Measurements from ENCODE around the gene SCD. TPM values are rescaled to one million over a fixed set of nuclear protein-coding genes. Genes with fewer than 3 reads are reported as not detected.

The SCD gene
- total and polyA plus RNA-seq, 2 experiments from 2014 or later: 282 to 589 TPM

DNA sequence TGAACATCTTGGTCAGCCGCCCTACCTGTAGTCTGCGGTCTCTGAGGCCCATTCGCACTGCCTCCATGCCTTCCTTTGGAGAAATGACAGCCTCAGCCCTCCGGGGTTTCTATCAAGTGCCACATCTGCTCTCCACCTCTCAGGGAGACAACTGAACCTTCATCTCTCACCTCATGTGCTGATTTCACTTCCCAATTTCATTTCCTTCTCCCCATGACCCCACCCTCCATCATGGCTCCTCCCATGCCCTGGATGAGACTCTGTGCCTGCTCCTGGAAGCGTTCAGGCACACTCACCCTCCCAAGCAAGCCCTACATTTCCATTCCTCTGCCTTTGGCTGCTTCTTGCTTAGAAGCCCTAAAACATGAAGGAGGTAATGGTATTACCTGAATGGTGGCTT lies 7.8 kb upstream of the SCD start:
- H3K4me1 ChIP-seq (ENCODE audit: insufficient read depth): peaks cover 15% of the 10 kb centered on the region
- WGBS (ENCODE audit: low lambda C conversion rate, missing lambda C conversion rate): 73% methylated on average over 5 of the region's 5 CpGs
- no peaks in the 10 kb centered on the region for H3K79me2 ChIP-seq
- DNase-seq (ENCODE audit: low spot score): no peak
- no peaks in the 10 kb centered on the region for H3K36me3 ChIP-seq (replicated peaks; ENCODE audit: insufficient read depth, low read depth)
- no peak overlapping the region for H3K4me3 ChIP-seq
- H3K27me3 ChIP-seq: no peaks in the 10 kb centered on the region
- H4K20me1 ChIP-seq (ENCODE audit: insufficient read depth, poor library complexity, severe bottlenecking): no peaks in the 10 kb centered on the region
- TF ChIP-seq EZH2 (IDR thresholded peaks at IDR 0.05; ENCODE audit: borderline replicate concordance) (no peak), EZH2phosphoT487 (IDR thresholded peaks at IDR 0.05; ENCODE audit: low read depth, severe bottlenecking, unreplicated experiment) (no peak)
- TF ChIP-seq, protein P1, sequence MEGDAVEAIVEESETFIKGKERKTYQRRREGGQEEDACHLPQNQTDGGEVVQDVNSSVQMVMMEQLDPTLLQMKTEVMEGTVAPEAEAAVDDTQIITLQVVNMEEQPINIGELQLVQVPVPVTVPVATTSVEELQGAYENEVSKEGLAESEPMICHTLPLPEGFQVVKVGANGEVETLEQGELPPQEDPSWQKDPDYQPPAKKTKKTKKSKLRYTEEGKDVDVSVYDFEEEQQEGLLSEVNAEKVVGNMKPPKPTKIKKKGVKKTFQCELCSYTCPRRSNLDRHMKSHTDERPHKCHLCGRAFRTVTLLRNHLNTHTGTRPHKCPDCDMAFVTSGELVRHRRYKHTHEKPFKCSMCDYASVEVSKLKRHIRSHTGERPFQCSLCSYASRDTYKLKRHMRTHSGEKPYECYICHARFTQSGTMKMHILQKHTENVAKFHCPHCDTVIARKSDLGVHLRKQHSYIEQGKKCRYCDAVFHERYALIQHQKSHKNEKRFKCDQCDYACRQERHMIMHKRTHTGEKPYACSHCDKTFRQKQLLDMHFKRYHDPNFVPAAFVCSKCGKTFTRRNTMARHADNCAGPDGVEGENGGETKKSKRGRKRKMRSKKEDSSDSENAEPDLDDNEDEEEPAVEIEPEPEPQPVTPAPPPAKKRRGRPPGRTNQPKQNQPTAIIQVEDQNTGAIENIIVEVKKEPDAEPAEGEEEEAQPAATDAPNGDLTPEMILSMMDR (IDR thresholded peaks at IDR 0.05; ENCODE audit: poor library complexity): no peak
- H3K4me2 ChIP-seq: no peak overlapping the region
- H3K9me3 ChIP-seq (ENCODE audit: low read depth): no peaks in the 10 kb centered on the region
- no peak overlapping the region for H3K27ac ChIP-seq
- H3K9me2 ChIP-seq (replicated peaks; ENCODE audit: insufficient read depth): no peaks in the 10 kb centered on the region
- no peak overlapping the region for H2AFZ ChIP-seq

DNA sequence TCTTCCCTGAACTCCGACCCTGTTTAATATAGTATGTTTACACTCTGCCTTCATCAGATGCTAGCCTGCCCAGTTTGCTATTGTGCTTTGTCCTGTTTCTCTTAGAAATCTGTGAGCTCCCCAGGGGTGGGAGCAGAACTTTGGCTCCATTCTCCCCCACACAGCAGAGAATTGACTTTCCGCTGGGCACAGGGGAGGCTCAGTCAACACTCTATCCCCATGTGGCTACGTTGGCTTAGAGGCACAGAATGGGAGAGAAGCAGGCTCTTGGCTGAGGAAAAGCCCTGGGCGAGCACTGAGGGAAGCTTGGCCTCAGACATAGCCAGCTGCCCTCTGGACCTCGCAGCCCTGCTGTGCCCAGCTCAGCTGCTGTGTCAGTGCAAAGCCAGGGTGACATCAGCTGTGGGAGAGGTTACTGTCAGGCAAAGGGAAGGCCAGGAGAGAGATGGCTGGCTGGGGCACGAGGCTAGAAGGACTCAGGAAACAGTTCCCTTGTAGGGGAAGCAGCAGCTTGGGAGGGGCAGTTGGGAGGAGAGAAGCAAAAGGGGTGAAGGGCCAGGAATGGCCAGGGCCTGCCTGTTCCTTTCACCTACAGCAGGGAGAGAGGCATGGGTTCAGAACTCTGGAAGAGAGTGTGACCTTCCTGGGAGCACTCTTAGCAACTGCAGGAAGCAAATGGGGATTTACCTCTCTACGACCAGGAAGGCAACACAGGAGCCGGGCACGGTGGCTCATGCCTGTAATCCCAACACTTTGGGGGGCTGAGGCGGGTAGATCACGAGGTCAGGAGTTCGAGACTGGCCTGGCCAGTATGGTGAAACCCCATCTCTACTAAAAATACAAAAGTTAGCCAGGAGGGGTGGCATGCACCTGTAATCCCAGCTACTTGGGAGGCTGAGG lies 5.8 kb upstream of the SCD start:
- Histone ChIP-seq H2AFZ (peak overlapping the region; percentile 29), H4K20me1 (ENCODE audit: insufficient read depth, poor library complexity, severe bottlenecking) (no peaks in the 10 kb centered on the region), H3K4me2 (no peak overlapping the region), H3K9me2 (replicated peaks; ENCODE audit: insufficient read depth) (no peaks in the 10 kb centered on the region), H3K36me3 (replicated peaks; ENCODE audit: insufficient read depth, low read depth) (no peaks in the 10 kb centered on the region), H3K27ac (peak overlapping the region; percentile 73), H3K79me2 (no peaks in the 10 kb centered on the region), H3K4me3 (no peak overlapping the region), H3K4me1 (ENCODE audit: insufficient read depth) (peaks cover 15% of the 10 kb centered on the region), H3K27me3 (no peaks in the 10 kb centered on the region), H3K9me3 (ENCODE audit: low read depth) (no peaks in the 10 kb centered on the region)
- TF ChIP-seq EZH2phosphoT487 (IDR thresholded peaks at IDR 0.05; ENCODE audit: low read depth, severe bottlenecking, unreplicated experiment) (no peak), EZH2 (IDR thresholded peaks at IDR 0.05; ENCODE audit: borderline replicate concordance) (no peak)
- TF ChIP-seq, protein P1 (IDR thresholded peaks at IDR 0.05; ENCODE audit: poor library complexity): no peak
- WGBS (ENCODE audit: low lambda C conversion rate, missing lambda C conversion rate): 77% methylated on average over 12 of the region's 12 CpGs
- DNase-seq (ENCODE audit: low spot score): peak; percentile 60

DNA sequence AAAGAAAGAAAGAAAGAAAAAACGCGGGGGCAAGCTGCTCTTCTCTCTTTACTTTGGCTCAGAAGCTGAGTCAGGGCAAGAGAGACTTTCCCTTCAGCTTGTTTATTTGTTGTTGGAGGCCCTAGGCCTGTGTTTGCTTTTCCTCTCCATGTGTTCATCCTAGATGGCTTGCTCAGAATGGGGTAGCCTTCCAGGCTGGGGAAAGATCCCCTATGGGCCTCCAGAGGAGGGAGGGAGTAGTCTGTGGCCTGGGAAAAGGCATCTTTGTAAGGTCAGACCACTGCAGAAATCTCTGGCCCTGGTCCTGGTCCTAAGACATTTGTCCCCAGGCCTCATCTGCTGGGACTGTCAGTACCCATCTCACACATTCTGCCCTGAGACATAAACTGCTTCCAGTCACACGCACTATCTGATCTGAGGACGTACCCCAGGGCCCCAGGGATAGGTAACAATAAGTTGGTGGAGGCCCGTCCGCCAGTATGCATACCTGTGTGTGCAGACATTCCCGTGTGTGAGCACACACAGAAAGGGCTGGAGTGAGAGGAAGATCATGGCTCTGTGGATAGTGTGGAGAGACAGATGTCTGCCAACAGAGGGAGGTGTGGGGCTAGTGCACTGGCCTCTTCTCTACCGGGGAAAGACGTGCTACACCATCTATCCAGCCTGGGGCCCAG lies 4.9 kb upstream of the SCD start:
- TF ChIP-seq EZH2phosphoT487 (IDR thresholded peaks at IDR 0.05; ENCODE audit: low read depth, severe bottlenecking, unreplicated experiment): no peak
- TF ChIP-seq, protein P1 (IDR thresholded peaks at IDR 0.05; ENCODE audit: poor library complexity): peak; percentile 61
- whole genome bisulfite sequencing (ENCODE audit: low lambda C conversion rate, missing lambda C conversion rate): 34% methylated on average over 9 of the region's 9 CpGs
- DNase-seq (ENCODE audit: low spot score): peak; percentile 84
- no peak overlapping the region for H3K4me3 ChIP-seq
- H3K36me3 ChIP-seq (replicated peaks; ENCODE audit: insufficient read depth, low read depth): no peaks in the 10 kb centered on the region
- peaks cover under 1% of the 10 kb centered on the region for H3K79me2 ChIP-seq
- H3K9me2 ChIP-seq (replicated peaks; ENCODE audit: insufficient read depth): no peaks in the 10 kb centered on the region
- no peaks in the 10 kb centered on the region for H3K27me3 ChIP-seq
- H2AFZ ChIP-seq: no peak overlapping the region
- peaks cover 15% of the 10 kb centered on the region for H3K4me1 ChIP-seq (ENCODE audit: insufficient read depth)
- H4K20me1 ChIP-seq (ENCODE audit: insufficient read depth, poor library complexity, severe bottlenecking): no peaks in the 10 kb centered on the region
- H3K9me3 ChIP-seq (ENCODE audit: low read depth): no peaks in the 10 kb centered on the region
- no peak overlapping the region for H3K4me2 ChIP-seq
- H3K27ac ChIP-seq: peak overlapping the region; percentile 73

Data from hepatocyte (in vitro differentiated cells).